Calu3 (cell line): ENCODE measurements around the gene CCND2. TPM values are rescaled to one million over a fixed set of nuclear protein-coding genes. Genes with fewer than 3 reads are reported as not detected.

Experiments
- BruUV-seq: library from RNA; stranded (reverse); fragments of 400-500 nt; replicated peaks from 2 replicates; lab custom pipeline; 2021; lab: Mats Ljungman, UMichigan
- CTCF ChIA-PET: fragments of 300-600 bp; sonication (Branson Sonifier 250); formaldehyde crosslinking; loops from one replicate; lab custom pipeline; 2022; ENCODE audit warnings: antibody characterized with exemption; lab: Charles Lee
- DNase-seq: peaks from one replicate; pipeline ENCODE4 v3.0.0; 2022
- H3K27ac Mint-ChIP-seq: one replicate; pipeline ENCODE4 v1.8.0; 2022; ENCODE audit warnings: mixed read lengths; ENCODE audit not compliant: unreplicated experiment
- H3K27me3 Mint-ChIP-seq: one replicate; pipeline ENCODE4 v1.8.0; 2022; ENCODE audit warnings: mixed read lengths; ENCODE audit not compliant: unreplicated experiment
- H3K36me3 Mint-ChIP-seq: one replicate; pipeline ENCODE4 v1.8.0; 2022; ENCODE audit warnings: mild to moderate bottlenecking, moderate library complexity, mixed read lengths; ENCODE audit not compliant: insufficient read depth, unreplicated experiment
- H3K4me1 Mint-ChIP-seq: one replicate; pipeline ENCODE4 v1.8.0; 2022; ENCODE audit warnings: mild to moderate bottlenecking, low read depth, mixed read lengths; ENCODE audit not compliant: unreplicated experiment
- H3K4me3 Mint-ChIP-seq: one replicate; pipeline ENCODE4 v1.8.0; 2022; ENCODE audit warnings: mild to moderate bottlenecking, low read depth, moderate library complexity, mixed read lengths; ENCODE audit not compliant: unreplicated experiment
- H3K9me3 Mint-ChIP-seq: one replicate; pipeline ENCODE4 v1.8.0; 2022; ENCODE audit warnings: low read depth, mixed read lengths; ENCODE audit not compliant: unreplicated experiment
- intact Hi-C: fragments of 100-400 bp; cut with micrococcal nuclease; formaldehyde crosslinking; loops from one replicate; pipeline ENCODE4 v1.10.0; 2022; ENCODE audit not compliant: unreplicated experiment
- total RNA-seq: library from RNA; stranded (reverse); gene quantifications from 2 replicates; pipeline ENCODE4 v1.2.3, GENCODE V29; 2022
- TF ChIP-seq, protein P1 (sequence below): fragments of 200-600 bp; IDR thresholded peaks from one replicate; pipeline ENCODE4 v1.8.0; 2022; ENCODE audit warnings: antibody characterized with exemption; ENCODE audit not compliant: unreplicated experiment

The CCND2 gene
- total RNA-seq, 1 experiment from 2014 or later: 0.07 TPM

DNA sequence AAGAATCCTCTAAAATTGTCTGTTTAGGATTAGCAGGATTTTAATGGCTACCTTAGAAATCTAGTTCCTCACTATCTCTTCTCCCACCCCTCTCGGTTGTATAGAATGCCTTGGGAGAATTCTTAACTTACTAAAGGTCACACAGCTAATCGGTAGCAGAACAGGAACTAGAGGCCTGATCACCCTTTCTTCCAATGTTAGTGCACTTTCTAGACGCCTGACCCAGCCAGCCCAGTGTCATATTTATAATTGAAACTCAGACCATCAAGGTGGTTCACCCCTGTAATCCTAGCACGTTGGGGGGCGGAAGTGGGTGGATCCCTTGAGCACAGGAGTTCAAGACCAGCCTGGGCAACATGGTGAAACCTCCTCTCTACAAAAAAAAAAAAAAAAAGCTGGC lies 49.2 kb downstream of the CCND2 start:
- intact Hi-C loops: no loop called here
- TF ChIP-seq, protein P1, sequence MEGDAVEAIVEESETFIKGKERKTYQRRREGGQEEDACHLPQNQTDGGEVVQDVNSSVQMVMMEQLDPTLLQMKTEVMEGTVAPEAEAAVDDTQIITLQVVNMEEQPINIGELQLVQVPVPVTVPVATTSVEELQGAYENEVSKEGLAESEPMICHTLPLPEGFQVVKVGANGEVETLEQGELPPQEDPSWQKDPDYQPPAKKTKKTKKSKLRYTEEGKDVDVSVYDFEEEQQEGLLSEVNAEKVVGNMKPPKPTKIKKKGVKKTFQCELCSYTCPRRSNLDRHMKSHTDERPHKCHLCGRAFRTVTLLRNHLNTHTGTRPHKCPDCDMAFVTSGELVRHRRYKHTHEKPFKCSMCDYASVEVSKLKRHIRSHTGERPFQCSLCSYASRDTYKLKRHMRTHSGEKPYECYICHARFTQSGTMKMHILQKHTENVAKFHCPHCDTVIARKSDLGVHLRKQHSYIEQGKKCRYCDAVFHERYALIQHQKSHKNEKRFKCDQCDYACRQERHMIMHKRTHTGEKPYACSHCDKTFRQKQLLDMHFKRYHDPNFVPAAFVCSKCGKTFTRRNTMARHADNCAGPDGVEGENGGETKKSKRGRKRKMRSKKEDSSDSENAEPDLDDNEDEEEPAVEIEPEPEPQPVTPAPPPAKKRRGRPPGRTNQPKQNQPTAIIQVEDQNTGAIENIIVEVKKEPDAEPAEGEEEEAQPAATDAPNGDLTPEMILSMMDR: no peak
- Mint-ChIP-seq H3K27ac (peak overlapping the region; percentile 52), H3K36me3 (peaks cover 28% of the 10 kb centered on the region), H3K4me1 (peaks cover 11% of the 10 kb centered on the region), H3K9me3 (peaks cover 3% of the 10 kb centered on the region), H3K4me3 (peak overlapping the region; percentile 98), H3K27me3 (no peaks in the 10 kb centered on the region)
- DNase-seq: no peak
- BruUV-seq: no TSS peak
- CTCF ChIA-PET: interaction anchor here (0.6 to 1.3 kb wide), 5 partner anchors 8 to 614 kb away, joined by 3 to 5 read pairs (median 3); no protein-coding TSS in a partner anchor

Other genes with a start within 250 kb of the CCND2 start
- gene TIGAR, start 47.5 kb downstream of the CCND2 start, total RNA-seq: 15.9 and 17.3 TPM in 2 replicates
- not detected in 2 replicates for gene FGF23, start 106.0 kb downstream of the CCND2 start, total RNA-seq
- not detected in 2 replicates for gene FGF6, start 172.1 kb downstream of the CCND2 start, total RNA-seq